SK-N-MC (cell line): Measurements from ENCODE around the gene APBB1.

ENCODE experiments used
- DNase-seq: peaks from one replicate; pipeline ENCODE4 v3.0.0-alpha.2; 2011; ENCODE audit warnings: low read depth, low spot score
- H3K27ac ChIP-seq: fragments of 200-600 bp; sonication (generic); 2 replicates; pipeline ENCODE4 v1.5.1; 2016; ENCODE audit warnings: mixed run types
- H3K36me3 ChIP-seq: fragments of 200-600 bp; sonication (generic); 2 replicates; pipeline ENCODE4 v1.6.1; 2017; ENCODE audit warnings: antibody characterized with exemption, low read length, mixed read lengths; ENCODE audit not compliant: insufficient read depth
- H3K4me3 ChIP-seq: fragments of 200-600 bp; sonication (generic); 2 replicates; pipeline ENCODE4 v1.5.1; 2016
- H3K9ac ChIP-seq: fragments of 200-600 bp; sonication (generic); 2 replicates; pipeline ENCODE4 v1.8.0; 2017; ENCODE audit warnings: mixed run types, mixed read lengths; ENCODE audit not compliant: insufficient read length
- H3K9me3 ChIP-seq: fragments of 200-600 bp; sonication (generic); 2 replicates; pipeline ENCODE4 v1.6.1; 2017; ENCODE audit warnings: low read depth, mild to moderate bottlenecking, antibody characterized with exemption, low read length, moderate library complexity, mixed read lengths
- EZH2 ChIP-seq: fragments of 200-600 bp; sonication (generic); IDR thresholded peaks from one replicate; pipeline ENCODE4 v1.6.1; 2017; ENCODE audit warnings: antibody characterized with exemption
- FOXP2 ChIP-seq: optimal IDR thresholded peaks from 2 replicates; pipeline ENCODE3; 2011; ENCODE audit warnings: mild to moderate bottlenecking, moderate library complexity; ENCODE audit not compliant: insufficient read depth; ENCODE audit errors: extremely low read length, control extremely low read depth
- POLR2AphosphoS5 ChIP-seq: IDR thresholded peaks from 2 replicates; pipeline ENCODE4 v1.6.1; 2012; ENCODE audit warnings: mild to moderate bottlenecking, low read depth, low read length, borderline replicate concordance

The APBB1 gene

DNA sequence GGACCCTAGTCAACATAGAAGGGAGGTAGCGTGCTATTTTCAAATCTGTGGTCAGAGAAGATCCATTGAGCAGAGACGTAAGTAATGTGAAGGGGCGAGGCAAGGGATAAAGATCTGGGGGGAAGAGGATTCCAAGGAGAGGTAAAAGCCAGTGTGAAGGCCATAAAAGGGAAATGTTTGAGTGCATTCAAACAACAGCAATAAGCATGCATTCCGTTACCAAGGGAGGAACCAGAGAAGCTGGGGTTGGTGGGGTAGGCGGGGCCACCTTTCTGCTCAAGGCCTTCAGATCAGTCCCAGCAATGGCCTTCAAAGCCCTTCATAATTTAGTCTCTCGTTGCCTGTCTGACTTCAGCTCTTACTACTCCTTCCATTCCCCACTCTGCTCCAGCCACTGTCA lies 47.1 kb downstream of the APBB1 start:
- no peaks in the 10 kb centered on the region for H3K9me3 ChIP-seq

DNA sequence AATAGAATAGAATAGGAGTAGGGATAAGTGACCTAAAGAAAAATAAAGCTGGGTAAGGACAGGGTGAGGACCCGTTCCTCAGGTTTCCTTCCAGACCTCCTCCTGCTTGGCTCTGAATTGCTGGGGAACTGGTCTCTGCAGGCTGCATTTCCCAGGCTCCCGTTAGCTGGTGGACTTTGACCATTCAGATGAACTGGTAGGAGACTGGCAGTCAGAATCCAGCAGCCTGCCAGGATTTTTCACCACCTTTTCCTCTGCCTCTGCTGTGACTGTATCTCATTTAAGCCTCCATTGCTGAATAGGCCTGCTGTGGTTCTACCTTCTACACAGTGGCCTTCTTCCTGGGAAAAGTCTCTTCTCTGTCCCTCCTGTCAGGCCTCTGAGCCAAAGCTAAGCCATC lies 53.2 kb downstream of the APBB1 start:
- no peak for DNase-seq

More for the DNA sequence above, 47.1 kb downstream of the APBB1 start:
- H3K36me3 ChIP-seq = no peaks in the 10 kb centered on the region
- H3K27ac ChIP-seq = no peak overlapping the region
- TF ChIP-seq POLR2AphosphoS5 = no peak
- no peak for TF ChIP-seq FOXP2
- TF ChIP-seq EZH2 = no peak
- DNase-seq = no peak
- H3K4me3 ChIP-seq = no peak overlapping the region
- no peak overlapping the region for H3K9ac ChIP-seq

DNA sequence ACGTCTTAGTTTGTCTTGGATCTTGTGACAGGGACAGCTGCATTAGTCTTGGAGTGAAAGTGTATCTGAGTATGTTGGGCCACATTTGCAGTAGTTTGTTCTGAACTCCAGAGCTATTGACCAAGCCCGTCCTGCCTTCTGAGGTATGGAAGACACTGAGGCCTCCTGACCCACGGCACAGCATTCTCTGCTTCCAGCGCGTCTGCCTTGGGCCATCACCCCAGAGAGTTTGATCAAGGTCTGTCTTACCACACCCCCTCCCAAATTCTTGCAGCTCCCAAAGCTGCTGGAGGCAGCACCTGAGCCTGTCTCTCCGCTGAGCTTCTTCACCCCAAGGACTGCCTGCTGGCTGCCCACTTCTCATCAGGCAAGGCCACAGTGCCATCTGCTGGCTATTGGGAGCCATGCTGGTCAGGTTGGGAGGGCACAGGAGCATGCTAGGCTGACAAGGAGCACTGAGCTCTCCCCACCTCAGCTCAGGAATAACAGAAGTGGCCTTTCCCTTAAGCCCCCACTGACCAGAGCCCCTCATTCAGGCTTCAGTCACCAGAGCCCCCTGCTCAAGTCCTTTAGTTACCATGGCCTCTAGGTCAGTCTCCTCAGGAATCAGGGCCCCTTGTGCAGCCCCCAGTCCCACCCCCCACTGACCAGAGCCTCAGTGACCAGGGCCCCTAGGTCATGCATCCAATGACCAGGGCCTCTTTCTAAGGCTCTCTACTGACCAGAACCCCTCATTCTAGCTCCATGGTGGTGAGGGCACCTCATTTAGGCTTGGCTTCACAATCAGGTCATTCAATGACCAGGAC lies 55.8 kb downstream of the APBB1 start:
- Histone ChIP-seq H3K9me3 (no peaks in the 10 kb centered on the region), H3K27ac (no peak overlapping the region), H3K36me3 (no peaks in the 10 kb centered on the region), H3K9ac (no peak overlapping the region), H3K4me3 (no peak overlapping the region)
- DNase-seq = no peak
- TF ChIP-seq FOXP2 (no peak), POLR2AphosphoS5 (no peak), EZH2 (no peak)

More for the DNA sequence above, 53.2 kb downstream of the APBB1 start:
- no peak overlapping the region for H3K27ac ChIP-seq
- no peak overlapping the region for H3K9ac ChIP-seq
- no peak overlapping the region for H3K4me3 ChIP-seq
- H3K36me3 ChIP-seq = no peaks in the 10 kb centered on the region
- TF ChIP-seq EZH2 = no peak
- no peak for TF ChIP-seq FOXP2
- no peak for TF ChIP-seq POLR2AphosphoS5
- H3K9me3 ChIP-seq = no peaks in the 10 kb centered on the region

DNA sequence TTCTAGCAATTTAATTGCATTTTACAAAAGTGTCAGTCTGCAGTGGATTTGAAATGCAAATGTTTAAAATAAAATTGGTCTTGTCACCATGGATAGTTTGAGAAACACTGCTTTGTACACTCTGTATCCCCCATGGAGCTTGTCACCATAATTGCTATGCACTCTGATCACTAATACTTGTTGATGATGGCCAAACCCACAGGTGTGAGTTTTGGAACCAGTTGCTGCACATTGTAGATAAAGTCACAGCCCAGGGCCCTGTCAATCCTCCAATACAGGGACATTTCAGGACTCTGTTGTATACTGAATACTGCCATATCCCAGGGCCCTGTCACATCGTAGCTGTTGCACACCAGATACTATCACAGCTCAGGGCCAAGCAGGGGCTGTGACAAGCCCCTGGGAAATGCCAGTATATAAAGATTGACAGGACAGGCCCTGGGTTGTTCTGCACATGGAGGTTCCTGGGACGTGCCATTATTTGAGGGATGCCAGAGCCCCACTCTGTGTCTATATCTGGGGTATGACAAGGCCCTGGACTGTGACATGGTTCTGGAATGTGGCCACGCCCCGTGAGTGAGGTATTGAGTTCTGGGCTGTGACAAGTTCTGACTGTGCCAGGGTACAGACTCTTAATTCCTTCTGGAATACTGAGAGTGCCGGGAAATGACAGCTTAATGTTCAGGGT lies 56.6 kb downstream of the APBB1 start:
- Histone ChIP-seq H3K4me3 (no peak overlapping the region), H3K36me3 (no peaks in the 10 kb centered on the region), H3K9ac (no peak overlapping the region), H3K27ac (no peak overlapping the region), H3K9me3 (no peaks in the 10 kb centered on the region)
- TF ChIP-seq FOXP2 (no peak), POLR2AphosphoS5 (no peak), EZH2 (no peak)
- DNase-seq = no peak

DNA sequence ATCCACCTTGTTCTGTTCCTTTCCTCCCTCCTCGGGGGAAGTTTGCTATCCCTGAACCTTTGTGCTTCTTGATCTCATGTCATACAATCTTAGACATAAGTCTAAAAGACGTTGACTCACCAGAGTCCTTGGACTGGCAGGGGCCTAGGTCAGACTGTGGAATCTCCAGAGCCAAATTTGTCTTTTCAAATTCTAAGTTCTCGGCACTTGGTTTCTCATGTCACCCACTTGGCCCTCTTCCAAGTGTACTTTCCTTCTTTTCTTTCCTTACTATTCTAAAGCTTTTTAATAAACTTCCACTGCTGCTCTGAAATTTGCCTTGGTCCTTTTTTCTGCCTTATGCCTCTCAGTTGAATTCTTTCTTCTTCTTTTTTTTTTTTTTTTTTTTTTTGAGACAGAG lies 58.7 kb downstream of the APBB1 start:
- DNase-seq = no peak
- Histone ChIP-seq H3K36me3 (no peaks in the 10 kb centered on the region), H3K9me3 (no peaks in the 10 kb centered on the region), H3K9ac (no peak overlapping the region), H3K4me3 (no peak overlapping the region), H3K27ac (no peak overlapping the region)
- no peak for TF ChIP-seq FOXP2
- no peak for TF ChIP-seq POLR2AphosphoS5
- TF ChIP-seq EZH2 = no peak

DNA sequence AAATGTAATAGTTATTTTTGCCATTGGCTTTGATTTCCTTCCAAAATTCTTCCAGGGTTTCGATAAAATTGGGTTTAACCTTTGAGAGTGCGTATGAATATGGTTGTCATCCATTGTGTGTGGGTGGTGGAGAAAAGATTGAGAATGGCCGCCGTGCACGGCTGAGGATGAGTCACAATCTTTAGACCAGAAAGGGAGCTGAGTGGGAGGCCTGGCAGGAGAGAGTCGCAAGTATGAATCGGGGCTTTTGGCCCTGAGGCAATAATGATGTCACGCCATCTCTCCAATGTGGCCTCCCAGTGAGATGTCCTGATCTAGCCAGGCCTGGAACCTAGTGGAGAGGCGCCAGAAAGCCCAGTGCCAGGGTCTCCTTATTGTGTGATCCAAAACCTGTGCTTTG lies 61.7 kb downstream of the APBB1 start:
- Histone ChIP-seq H3K27ac (no peak overlapping the region), H3K9me3 (no peaks in the 10 kb centered on the region), H3K4me3 (no peak overlapping the region), H3K9ac (no peak overlapping the region), H3K36me3 (no peaks in the 10 kb centered on the region)
- TF ChIP-seq POLR2AphosphoS5 (no peak), EZH2 (no peak), FOXP2 (no peak)
- no peak for DNase-seq

DNA sequence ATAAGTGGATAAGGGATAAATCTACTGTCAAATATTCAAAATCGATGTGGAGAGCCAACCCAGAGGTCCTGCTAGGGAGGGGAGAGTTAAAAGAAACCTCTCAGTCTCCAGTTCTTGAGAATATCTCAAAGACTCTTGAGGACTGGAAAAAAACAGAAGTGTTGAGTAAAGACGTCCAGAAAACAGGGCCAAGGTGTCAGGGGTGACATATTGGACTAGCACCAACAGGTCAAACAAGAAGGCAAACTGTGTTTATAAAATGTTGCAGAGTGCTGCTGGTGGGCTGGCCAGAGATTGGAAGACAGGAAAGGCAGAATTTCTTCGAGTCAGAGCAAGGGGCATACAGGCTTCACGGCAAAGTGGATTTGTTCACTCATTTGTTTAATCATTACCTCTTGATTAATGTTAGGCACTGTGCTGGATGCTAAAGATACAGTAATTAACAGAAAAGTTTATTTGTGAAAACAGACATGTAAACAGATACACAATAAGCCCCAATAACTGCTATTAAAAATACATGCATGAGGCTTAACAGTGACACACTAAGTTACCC lies 62.3 kb downstream of the APBB1 start:
- Histone ChIP-seq H3K36me3 (no peaks in the 10 kb centered on the region), H3K9ac (no peak overlapping the region), H3K27ac (no peak overlapping the region), H3K4me3 (no peak overlapping the region), H3K9me3 (no peaks in the 10 kb centered on the region)
- DNase-seq = no peak
- TF ChIP-seq EZH2 (no peak), POLR2AphosphoS5 (no peak), FOXP2 (no peak)

DNA sequence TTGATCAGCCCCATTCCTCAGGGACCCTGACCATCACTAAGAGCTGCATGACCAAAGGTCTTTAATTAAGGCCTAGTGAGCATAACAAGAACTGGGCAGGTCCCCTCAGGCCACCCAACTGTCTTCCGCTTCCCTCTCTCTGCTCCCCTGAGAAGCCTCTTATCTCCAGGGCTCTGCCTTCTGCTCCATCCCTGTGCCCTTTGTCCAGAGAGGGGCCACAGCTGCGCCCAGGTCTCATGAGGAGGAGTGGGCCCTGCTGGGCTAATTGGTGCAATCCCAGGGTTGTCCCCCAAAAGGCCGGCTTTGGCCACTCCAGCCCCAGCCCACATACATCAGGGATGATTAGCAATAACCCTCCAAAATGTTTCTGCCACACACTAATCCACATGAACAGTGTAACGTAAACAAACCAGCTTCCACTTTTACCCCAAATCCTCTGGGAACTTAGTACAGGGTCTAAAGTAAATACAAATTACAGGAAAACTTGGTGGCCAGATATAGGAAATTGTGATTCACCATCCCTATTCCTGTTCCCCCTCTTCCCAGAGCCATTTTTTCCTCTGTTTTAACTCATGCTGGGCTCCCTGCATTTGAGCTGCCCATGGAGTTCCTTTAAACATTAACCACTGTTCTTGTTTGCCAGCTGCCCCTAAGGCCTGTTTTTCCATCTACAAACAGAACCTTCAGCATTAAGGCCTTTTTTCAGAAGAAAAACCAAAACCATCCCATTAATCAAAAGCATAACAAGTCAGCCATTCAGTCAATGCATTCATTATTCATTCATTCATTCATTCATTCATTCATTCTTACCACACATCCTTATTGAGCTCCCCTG lies 64.0 kb downstream of the APBB1 start:
- H3K9ac ChIP-seq = no peak overlapping the region
- no peak for TF ChIP-seq POLR2AphosphoS5
- TF ChIP-seq FOXP2 = no peak
- no peak for TF ChIP-seq EZH2
- H3K36me3 ChIP-seq = no peaks in the 10 kb centered on the region
- no peak overlapping the region for H3K4me3 ChIP-seq
- no peaks in the 10 kb centered on the region for H3K9me3 ChIP-seq
- H3K27ac ChIP-seq = no peak overlapping the region
- DNase-seq = no peak
